Neural cell (in vitro differentiated cells): Measurements from ENCODE around the gene RTN4RL1. TPM values are rescaled to one million over a fixed set of nuclear protein-coding genes. Genes with fewer than 3 reads are reported as not detected.

ENCODE experiments used
- H2AFZ ChIP-seq: fragments of 200-600, 300-800 bp; sonication (generic), shearing (Covaris generic); 2 replicates; pipeline ENCODE4 v1.6.0; 2014; ENCODE audit warnings: low read depth, mild to moderate bottlenecking, antibody characterized with exemption, low read length, moderate library complexity
- H3F3A ChIP-seq: fragments of 200-600 bp; shearing (Covaris generic); 2 replicates; pipeline ENCODE4 v1.6.1; 2016; ENCODE audit warnings: mild to moderate bottlenecking, moderate library complexity, mixed read lengths, antibody characterized with exemption, low read length; ENCODE audit not compliant: insufficient read depth, poor library complexity, severe bottlenecking
- H3K27ac ChIP-seq: fragments of 200-600, 300-800 bp; sonication (generic), shearing (Covaris generic); 2 replicates; pipeline ENCODE4 v1.5.1; 2014; ENCODE audit warnings: mild to moderate bottlenecking, low read length, moderate library complexity
- H3K27me3 ChIP-seq: fragments of 300-800, 200-600 bp; sonication (generic), shearing (Covaris generic); 2 replicates; pipeline ENCODE4 v1.6.0; 2014; ENCODE audit warnings: mild to moderate bottlenecking, low read depth, low read length, moderate library complexity; ENCODE audit not compliant: insufficient read depth
- H3K36me3 ChIP-seq: fragments of 300-800, 200-600 bp; sonication (generic), shearing (Covaris generic); 2 replicates; pipeline ENCODE4 v1.5.1; 2014; ENCODE audit warnings: mild to moderate bottlenecking, antibody characterized with exemption, low read length, moderate library complexity; ENCODE audit not compliant: insufficient read depth
- H3K4me2 ChIP-seq: fragments of 300-800, 200-600 bp; sonication (generic), shearing (Covaris generic); 2 replicates; pipeline ENCODE4 v1.6.0; 2014; ENCODE audit warnings: mild to moderate bottlenecking, low read length
- H3K4me3 ChIP-seq: fragments of 300-800, 200-600 bp; sonication (generic), shearing (Covaris generic); 2 replicates; pipeline ENCODE4 v1.5.1; 2014; ENCODE audit warnings: mild to moderate bottlenecking, low read length, moderate library complexity
- H3K79me2 ChIP-seq: fragments of 200-600 bp; shearing (Covaris generic); replicated peaks from 2 replicates; pipeline ENCODE4 v1.6.0; 2014; ENCODE audit warnings: mild to moderate bottlenecking, low read length, moderate library complexity; ENCODE audit not compliant: insufficient read depth
- H3K9ac ChIP-seq: fragments of 300-800, 200-600 bp; sonication (generic), shearing (Covaris generic); 2 replicates; pipeline ENCODE4 v1.6.1; 2016; ENCODE audit warnings: mild to moderate bottlenecking, low read length, mixed read lengths
- H3K9me2 ChIP-seq: fragments of 200-600 bp; shearing (Covaris generic); 2 replicates; pipeline ENCODE4 v1.6.1; 2016; ENCODE audit warnings: mild to moderate bottlenecking, low read length, mixed read lengths; ENCODE audit not compliant: insufficient read depth
- H3K9me3 ChIP-seq: fragments of 200-600, 300-800 bp; sonication (generic), shearing (Covaris generic); 2 replicates; pipeline ENCODE4 v1.6.1; 2016; ENCODE audit warnings: mild to moderate bottlenecking, mixed run types, low read length, moderate library complexity, mixed read lengths
- H4K20me1 ChIP-seq: fragments of 200-600 bp; shearing (Covaris generic); 2 replicates; pipeline ENCODE4 v1.6.1; 2016; ENCODE audit warnings: mild to moderate bottlenecking, mixed run types; ENCODE audit not compliant: insufficient read depth
- EP300 ChIP-seq: fragments of 450-650 bp; conservative IDR thresholded peaks from 2 replicates; pipeline ENCODE4 v1.6.1; 2014; ENCODE audit warnings: antibody characterized with exemption, mild to moderate bottlenecking, moderate library complexity; ENCODE audit not compliant: poor library complexity, severe bottlenecking
- EZH2 ChIP-seq: fragments of 200-600, 300-800 bp; shearing (Covaris generic), sonication (generic); IDR thresholded peaks from 2 replicates; pipeline ENCODE4 v1.6.1; 2014; ENCODE audit warnings: antibody characterized with exemption, low read length, borderline replicate concordance, mild to moderate bottlenecking; ENCODE audit not compliant: insufficient read depth, poor library complexity, severe bottlenecking
- MXI1 ChIP-seq: fragments of 450-650 bp; conservative IDR thresholded peaks from 2 replicates; pipeline ENCODE4 v1.6.1; 2014; ENCODE audit warnings: antibody characterized with exemption, mild to moderate bottlenecking; ENCODE audit not compliant: poor library complexity, severe bottlenecking
- POLR2AphosphoS5 ChIP-seq: IDR thresholded peaks from 2 replicates; pipeline ENCODE4 v1.6.1; 2012
- RAD21 ChIP-seq: fragments of 450-650 bp; conservative IDR thresholded peaks from 2 replicates; pipeline ENCODE4 v1.6.1; 2014; ENCODE audit warnings: antibody characterized with exemption, mild to moderate bottlenecking, moderate library complexity
- SMC3 ChIP-seq: fragments of 450-650 bp; conservative IDR thresholded peaks from 2 replicates; pipeline ENCODE4 v1.6.1; 2014; ENCODE audit warnings: antibody characterized with exemption, mild to moderate bottlenecking, moderate library complexity; ENCODE audit not compliant: poor library complexity
- TAF1 ChIP-seq: IDR thresholded peaks from 2 replicates; pipeline ENCODE4 v1.6.1; 2012; ENCODE audit warnings: low read depth
- polyA plus RNA-seq: library from polyadenylated mRNA; depleted of rRNA; stranded (reverse); fragments of >200 nt; gene quantifications from 2 replicates; pipeline ENCODE4 v1.2.3, GENCODE V29; 2014
- TF ChIP-seq, protein P1 (sequence below): fragments of 450-650 bp; IDR thresholded peaks from 2 replicates; pipeline ENCODE4 v1.5.1; 2014; ENCODE audit warnings: antibody characterized with exemption, mild to moderate bottlenecking, moderate library complexity; ENCODE audit not compliant: poor library complexity, severe bottlenecking
- TF ChIP-seq, protein P2 (sequence below): IDR thresholded peaks from 2 replicates; pipeline ENCODE4 v1.6.1; 2012; ENCODE audit warnings: borderline replicate concordance

The RTN4RL1 gene
- polyA plus RNA-seq, 1 donor from 2014 or later: 8.1 TPM

DNA sequence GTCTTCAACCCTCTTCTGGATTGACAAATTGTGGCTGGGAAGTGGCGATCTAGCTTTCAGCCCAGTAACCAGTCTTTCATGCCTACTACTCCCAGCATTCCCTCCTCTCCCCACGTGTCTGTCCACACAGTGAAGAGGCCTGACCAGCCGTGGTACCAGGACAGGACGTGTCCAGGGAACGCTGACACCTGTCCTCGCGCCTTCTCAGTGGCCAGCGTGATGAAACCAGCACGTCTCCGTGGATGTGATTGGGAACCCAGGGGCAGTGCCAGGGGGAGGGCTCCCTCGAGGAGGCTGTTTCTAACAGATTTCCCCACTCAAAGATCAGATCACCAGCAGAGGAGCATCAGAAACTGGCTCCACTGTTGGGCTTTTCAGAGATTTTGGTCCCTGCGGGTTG, 126.3 kb downstream of the RTN4RL1 start:
- Histone ChIP-seq H3K36me3 (no peaks in the 10 kb centered on the region), H3K79me2 (no peaks in the 10 kb centered on the region), H2AFZ (no peak overlapping the region), H3K9ac (no peak overlapping the region), H3K4me3 (no peak overlapping the region), H4K20me1 (no peaks in the 10 kb centered on the region), H3F3A (no peaks in the 10 kb centered on the region), H3K9me3 (no peaks in the 10 kb centered on the region), H3K9me2 (no peaks in the 10 kb centered on the region), H3K27me3 (no peaks in the 10 kb centered on the region), H3K4me2 (no peak overlapping the region), H3K27ac (no peak overlapping the region)
- TF ChIP-seq MXI1: no peak
- TF ChIP-seq, protein P1, sequence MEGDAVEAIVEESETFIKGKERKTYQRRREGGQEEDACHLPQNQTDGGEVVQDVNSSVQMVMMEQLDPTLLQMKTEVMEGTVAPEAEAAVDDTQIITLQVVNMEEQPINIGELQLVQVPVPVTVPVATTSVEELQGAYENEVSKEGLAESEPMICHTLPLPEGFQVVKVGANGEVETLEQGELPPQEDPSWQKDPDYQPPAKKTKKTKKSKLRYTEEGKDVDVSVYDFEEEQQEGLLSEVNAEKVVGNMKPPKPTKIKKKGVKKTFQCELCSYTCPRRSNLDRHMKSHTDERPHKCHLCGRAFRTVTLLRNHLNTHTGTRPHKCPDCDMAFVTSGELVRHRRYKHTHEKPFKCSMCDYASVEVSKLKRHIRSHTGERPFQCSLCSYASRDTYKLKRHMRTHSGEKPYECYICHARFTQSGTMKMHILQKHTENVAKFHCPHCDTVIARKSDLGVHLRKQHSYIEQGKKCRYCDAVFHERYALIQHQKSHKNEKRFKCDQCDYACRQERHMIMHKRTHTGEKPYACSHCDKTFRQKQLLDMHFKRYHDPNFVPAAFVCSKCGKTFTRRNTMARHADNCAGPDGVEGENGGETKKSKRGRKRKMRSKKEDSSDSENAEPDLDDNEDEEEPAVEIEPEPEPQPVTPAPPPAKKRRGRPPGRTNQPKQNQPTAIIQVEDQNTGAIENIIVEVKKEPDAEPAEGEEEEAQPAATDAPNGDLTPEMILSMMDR: no peak
- no peak for TF ChIP-seq EZH2
- TF ChIP-seq POLR2AphosphoS5: no peak
- no peak for TF ChIP-seq RAD21
- TF ChIP-seq SMC3: no peak
- TF ChIP-seq, protein P2, sequence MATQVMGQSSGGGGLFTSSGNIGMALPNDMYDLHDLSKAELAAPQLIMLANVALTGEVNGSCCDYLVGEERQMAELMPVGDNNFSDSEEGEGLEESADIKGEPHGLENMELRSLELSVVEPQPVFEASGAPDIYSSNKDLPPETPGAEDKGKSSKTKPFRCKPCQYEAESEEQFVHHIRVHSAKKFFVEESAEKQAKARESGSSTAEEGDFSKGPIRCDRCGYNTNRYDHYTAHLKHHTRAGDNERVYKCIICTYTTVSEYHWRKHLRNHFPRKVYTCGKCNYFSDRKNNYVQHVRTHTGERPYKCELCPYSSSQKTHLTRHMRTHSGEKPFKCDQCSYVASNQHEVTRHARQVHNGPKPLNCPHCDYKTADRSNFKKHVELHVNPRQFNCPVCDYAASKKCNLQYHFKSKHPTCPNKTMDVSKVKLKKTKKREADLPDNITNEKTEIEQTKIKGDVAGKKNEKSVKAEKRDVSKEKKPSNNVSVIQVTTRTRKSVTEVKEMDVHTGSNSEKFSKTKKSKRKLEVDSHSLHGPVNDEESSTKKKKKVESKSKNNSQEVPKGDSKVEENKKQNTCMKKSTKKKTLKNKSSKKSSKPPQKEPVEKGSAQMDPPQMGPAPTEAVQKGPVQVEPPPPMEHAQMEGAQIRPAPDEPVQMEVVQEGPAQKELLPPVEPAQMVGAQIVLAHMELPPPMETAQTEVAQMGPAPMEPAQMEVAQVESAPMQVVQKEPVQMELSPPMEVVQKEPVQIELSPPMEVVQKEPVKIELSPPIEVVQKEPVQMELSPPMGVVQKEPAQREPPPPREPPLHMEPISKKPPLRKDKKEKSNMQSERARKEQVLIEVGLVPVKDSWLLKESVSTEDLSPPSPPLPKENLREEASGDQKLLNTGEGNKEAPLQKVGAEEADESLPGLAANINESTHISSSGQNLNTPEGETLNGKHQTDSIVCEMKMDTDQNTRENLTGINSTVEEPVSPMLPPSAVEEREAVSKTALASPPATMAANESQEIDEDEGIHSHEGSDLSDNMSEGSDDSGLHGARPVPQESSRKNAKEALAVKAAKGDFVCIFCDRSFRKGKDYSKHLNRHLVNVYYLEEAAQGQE: no peak
- no peak for TF ChIP-seq TAF1
- no peak for TF ChIP-seq EP300

DNA sequence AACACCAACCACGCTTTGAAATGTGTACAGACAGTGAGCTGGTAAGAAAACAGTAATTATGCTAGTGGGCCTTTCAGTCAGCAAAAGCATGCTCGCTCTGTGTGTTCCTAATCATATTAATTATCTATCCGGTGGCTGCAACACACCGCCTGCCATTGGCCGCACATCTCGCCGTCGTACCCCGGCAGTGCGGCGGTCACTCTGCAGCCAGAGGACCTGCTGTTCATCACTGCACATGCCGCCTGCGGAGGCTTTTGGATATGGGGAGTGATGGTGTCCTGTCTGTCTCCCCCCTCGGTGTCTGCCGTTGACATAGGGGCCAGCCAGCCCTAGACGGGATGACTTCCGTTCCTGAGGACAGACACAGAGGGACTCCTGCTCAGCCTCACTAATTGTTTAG, 126.8 kb downstream of the RTN4RL1 start:
- no peaks in the 10 kb centered on the region for H3K9me3 ChIP-seq
- no peaks in the 10 kb centered on the region for H3K79me2 ChIP-seq
- no peaks in the 10 kb centered on the region for H4K20me1 ChIP-seq
- no peak overlapping the region for H3K9ac ChIP-seq
- no peak overlapping the region for H2AFZ ChIP-seq
- no peak overlapping the region for H3K27ac ChIP-seq
- TF ChIP-seq EP300: no peak
- TF ChIP-seq MXI1: no peak
- TF ChIP-seq, protein P1: no peak
- TF ChIP-seq EZH2: no peak
- TF ChIP-seq TAF1: no peak
- no peak for TF ChIP-seq RAD21
- TF ChIP-seq SMC3: no peak
- TF ChIP-seq POLR2AphosphoS5: no peak
- TF ChIP-seq, protein P2: no peak
- H3K9me2 ChIP-seq: no peaks in the 10 kb centered on the region
- no peaks in the 10 kb centered on the region for H3F3A ChIP-seq
- H3K36me3 ChIP-seq: no peaks in the 10 kb centered on the region
- no peak overlapping the region for H3K4me3 ChIP-seq
- no peaks in the 10 kb centered on the region for H3K27me3 ChIP-seq
- H3K4me2 ChIP-seq: no peak overlapping the region
